Gastrocnemius medialis (tissue), 4 donors: ENCODE results near the gene HRH2. TPM values are rescaled to one million over a fixed set of nuclear protein-coding genes. Genes with fewer than 3 reads are reported as not detected.

Experiments
- ATAC-seq, 2 donors: fragments of 150-250 bp; one replicate each; pipeline ENCODE4 v1.9.1; 2016
- DNase-seq, 2 donors: peaks; one replicate each; pipeline ENCODE4 v3.0.0-alpha.2; 2019
- H3K27ac ChIP-seq, 4 donors: fragments of 200-600 bp; sonication (generic); 1 replicate in 1 of 4; 2 replicates in 3 of 4; pipeline ENCODE4 v1.5.1; 2016 to 2018; ENCODE audit warnings: mild to moderate bottlenecking in 2 of 4, moderate library complexity in 1 of 4
- H3K27me3 ChIP-seq, 3 donors: fragments of 200-600 bp; sonication (generic) in 2 of 3; 1 replicate in 1 of 3; 2 replicates in 2 of 3; pipeline versions ENCODE4 v1.5.1 to v1.6.0; 2016 to 2019; ENCODE audit warnings: mild to moderate bottlenecking in 1 of 3, moderate library complexity in 1 of 3
- H3K36me3 ChIP-seq, 2 donors: fragments of 200-600 bp; sonication (generic) in 1 of 2; one replicate each; pipeline ENCODE4 v1.5.1; 2017 to 2018
- H3K4me1 ChIP-seq, 2 donors: fragments of 200-600 bp; sonication (generic) in 1 of 2; one replicate each; pipeline ENCODE4 v1.5.1; 2016 to 2017; ENCODE audit warnings: mild to moderate bottlenecking in 2 of 2
- H3K4me3 ChIP-seq, 4 donors: fragments of 200-600 bp; sonication (generic) in 3 of 4; 1 replicate in 1 of 4; 2 replicates in 3 of 4; pipeline ENCODE4 v1.5.1; 2016 to 2019; ENCODE audit warnings: mild to moderate bottlenecking in 2 of 4
- H3K9me3 ChIP-seq, 3 donors: fragments of 200-600 bp; sonication (generic) in 2 of 3; 1 replicate in 1 of 3; 2 replicates in 2 of 3; pipeline ENCODE4 v1.5.1; 2016 to 2019
- CTCF ChIP-seq, 5 experiments: fragments of 450-650 bp in 3 of 5; fragments of 200-600 bp in 2 of 5; sonication (generic) in 2 of 5; IDR thresholded peaks in 4 of 5; conservative IDR thresholded peaks in 1 of 5; 1 replicate in 4 of 5; 2 replicates in 1 of 5; pipeline ENCODE4 v1.5.1; 2016 to 2019; ENCODE audit warnings: antibody characterized with exemption in 5 of 5, mild to moderate bottlenecking in 3 of 5, moderate library complexity in 3 of 5
- POLR2A ChIP-seq, 2 donors: fragments of 450-650 bp; IDR thresholded peaks; one replicate each; pipeline ENCODE4 v1.6.1; 2017; ENCODE audit warnings: antibody characterized with exemption in 2 of 2, mild to moderate bottlenecking in 2 of 2, moderate library complexity in 2 of 2
- in situ Hi-C, 4 donors: fragments of 200-750 bp; cut with MboI; loops; one replicate each; pipeline versions ENCODE4 v1.15.0 to v1.8.0; 2017; ENCODE audit warnings: low sequenced_read_pairs in 4 of 4
- intact Hi-C: fragments of 100-400 bp; cut with DNase I; formaldehyde crosslinking; loops from one replicate; pipeline ENCODE4 v1.15.1; 2023; ENCODE audit warnings: low total_unique reads
- total RNA-seq, 4 donors: library from RNA; depleted of rRNA; stranded (reverse); fragments of >200 nt; gene quantifications; one replicate each; pipeline versions ENCODE4 v1.1.0 to v1.2.3, GENCODE V29; 2016

The HRH2 gene
- total RNA-seq, 4 donors from 2014 or later: 0.44 to 1.6 (median 0.76) TPM

- ATAC-seq: no peak
- Histone ChIP-seq H3K27ac (no peak overlapping the region), H3K4me1 (no peaks in the 10 kb centered on the region), H3K27me3 (no peaks in the 10 kb centered on the region), H3K9me3 (no peaks in the 10 kb centered on the region), H3K4me3 (no peak overlapping the region), H3K36me3 (no peaks in the 10 kb centered on the region)
- no peak for DNase-seq
- intact Hi-C loops: no loop called here
- in situ Hi-C loops: no loop called here
- TF ChIP-seq POLR2A (IDR thresholded peaks at IDR 0.05) (no peak), CTCF (IDR thresholded peaks at IDR 0.05 in 4 of 5, conservative IDR thresholded peaks at IDR 0.05 in 1 of 5) (no peak)
These were observed 50.0 kb downstream of the HRH2 start for GRCh38 chr5:175707751-175708375.

- no peak overlapping the region for H3K27ac ChIP-seq
- DNase-seq (no peak), ATAC-seq (peak in 1 of 2 donors; percentile 56)
- no peaks in the 10 kb centered on the region for H3K36me3 ChIP-seq
- H3K4me1 ChIP-seq: no peaks in the 10 kb centered on the region
- in situ Hi-C loops: no loop called here
- no peaks in the 10 kb centered on the region for H3K9me3 ChIP-seq
- H3K27me3 ChIP-seq: no peaks in the 10 kb centered on the region
- TF ChIP-seq CTCF (IDR thresholded peaks at IDR 0.05 in 4 of 5, conservative IDR thresholded peaks at IDR 0.05 in 1 of 5): no peak
- TF ChIP-seq POLR2A (IDR thresholded peaks at IDR 0.05): no peak
- intact Hi-C loops: no loop called here
- no peak overlapping the region for H3K4me3 ChIP-seq
These were observed 51.5 kb downstream of the HRH2 start for GRCh38 chr5:175709276-175709781.

GRCh38 chr5:175710326-175710725 lies 52.5 kb downstream of the HRH2 start:
- no peaks in the 10 kb centered on the region for H3K27me3 ChIP-seq
- DNase-seq: no peak
- H3K27ac ChIP-seq: no peak overlapping the region
- no peaks in the 10 kb centered on the region for H3K9me3 ChIP-seq
- H3K36me3 ChIP-seq: no peaks in the 10 kb centered on the region
- no peaks in the 10 kb centered on the region for H3K4me1 ChIP-seq
- in situ Hi-C loops: loop anchor here (5.0 to 10.0 kb wide), 2 partner anchors 173 to 176 kb away; no protein-coding TSS in a partner anchor
- TF ChIP-seq CTCF (IDR thresholded peaks at IDR 0.05 in 4 of 5, conservative IDR thresholded peaks at IDR 0.05 in 1 of 5) (no peak), POLR2A (IDR thresholded peaks at IDR 0.05) (no peak)
- no peak overlapping the region for H3K4me3 ChIP-seq
- intact Hi-C loops: no loop called here
- no peak for ATAC-seq

GRCh38 chr5:175711031-175711430 lies 53.2 kb downstream of the HRH2 start:
- no peak for TF ChIP-seq CTCF (IDR thresholded peaks at IDR 0.05 in 4 of 5, conservative IDR thresholded peaks at IDR 0.05 in 1 of 5)
- TF ChIP-seq POLR2A (IDR thresholded peaks at IDR 0.05): no peak
- Histone ChIP-seq H3K27me3 (no peaks in the 10 kb centered on the region), H3K4me3 (no peak overlapping the region), H3K27ac (no peak overlapping the region), H3K4me1 (no peaks in the 10 kb centered on the region), H3K9me3 (no peaks in the 10 kb centered on the region), H3K36me3 (no peaks in the 10 kb centered on the region)
- ATAC-seq (no peak), DNase-seq (no peak)
- intact Hi-C loops (no loop called here), in situ Hi-C loops (loop anchor here (5.0 to 10.0 kb wide), 2 partner anchors 174 to 176 kb away; no protein-coding TSS in a partner anchor)
